Stimulated activated CD4-positive, alpha-beta T cell treated with anti-CD3 and anti-CD28 coated beads, Interleukin-12 subunit alpha, Interleukin-12 subunit beta, amount 100 ng/mL, for 4 hours (primary cell): ENCODE results near the gene ARSJ.
"Not testable (repeated sequence)": the region's sequence is repeated elsewhere in the genome, so short reads cannot be mapped to it uniquely, and the experiment has no call there.

Experiments used
- DNase-seq: peaks from one replicate; pipeline ENCODE4 v3.0.0-alpha.2; 2020

ARSJ gene

DNA sequence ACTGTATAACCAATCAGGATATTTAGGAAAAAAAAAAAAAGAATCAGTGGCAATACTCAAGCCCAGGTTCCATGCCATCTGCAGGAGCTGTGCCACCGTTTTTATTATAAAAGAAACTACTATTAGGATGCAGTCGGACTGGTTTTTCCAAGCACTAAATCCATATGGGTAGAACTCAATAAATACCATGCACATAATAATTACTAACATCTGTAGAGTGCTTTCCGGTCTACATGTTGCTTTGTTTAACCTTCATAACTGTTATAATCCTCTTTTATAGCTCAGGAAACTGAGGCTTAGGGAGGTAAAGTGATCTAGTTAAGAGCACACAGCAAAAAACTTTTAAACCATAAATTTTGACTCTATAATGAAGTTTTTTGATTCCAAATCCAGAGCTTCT is 24.0 kb downstream of the ARSJ start:
- DNase-seq: no peak

DNA sequence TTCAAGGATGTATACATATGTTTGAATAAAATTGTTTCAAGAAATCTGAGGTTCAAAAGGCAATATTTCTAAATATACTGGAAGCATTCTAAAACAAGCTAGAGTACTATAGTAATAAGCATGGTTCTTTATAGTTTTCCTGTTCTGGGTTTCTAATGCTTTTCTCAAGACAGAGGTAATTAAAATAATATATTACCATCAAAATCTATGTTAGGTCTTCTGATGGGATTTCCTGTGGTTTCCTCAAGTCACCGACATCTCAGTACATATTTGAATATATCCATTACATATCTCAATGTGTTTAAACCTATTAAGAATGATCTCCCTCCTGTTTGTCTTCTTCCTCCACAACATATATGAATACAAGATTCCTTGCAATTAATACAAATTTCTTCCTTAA is 25.6 kb downstream of the ARSJ start:
- DNase-seq: no peak

DNA sequence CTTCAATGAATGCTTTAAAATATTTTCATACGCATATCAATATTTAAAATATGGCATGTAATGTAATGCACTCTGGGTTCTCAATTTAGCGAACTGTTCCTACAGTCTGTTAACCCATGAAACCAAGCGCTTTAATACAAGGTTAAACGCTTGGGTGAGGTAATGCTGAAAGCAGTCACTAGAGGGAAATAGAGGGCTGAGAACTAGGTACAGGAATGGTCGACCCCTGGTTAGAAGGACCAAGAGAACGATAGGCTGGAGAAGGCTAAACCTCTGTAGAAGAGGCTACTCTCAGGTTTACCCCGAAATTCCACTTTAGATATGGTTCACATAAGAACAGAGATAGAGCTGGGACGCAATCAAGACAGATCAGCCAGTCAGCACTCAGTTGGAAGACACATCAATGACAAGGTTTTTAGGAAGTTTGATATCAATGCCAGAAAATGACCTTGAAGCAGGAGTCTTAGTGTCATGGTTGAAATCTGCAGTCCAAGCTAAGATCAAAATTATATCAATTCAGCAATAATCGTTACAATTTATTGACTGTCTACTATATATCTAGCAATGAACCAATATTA is 26.9 kb downstream of the ARSJ start:
- no peak for DNase-seq

DNA sequence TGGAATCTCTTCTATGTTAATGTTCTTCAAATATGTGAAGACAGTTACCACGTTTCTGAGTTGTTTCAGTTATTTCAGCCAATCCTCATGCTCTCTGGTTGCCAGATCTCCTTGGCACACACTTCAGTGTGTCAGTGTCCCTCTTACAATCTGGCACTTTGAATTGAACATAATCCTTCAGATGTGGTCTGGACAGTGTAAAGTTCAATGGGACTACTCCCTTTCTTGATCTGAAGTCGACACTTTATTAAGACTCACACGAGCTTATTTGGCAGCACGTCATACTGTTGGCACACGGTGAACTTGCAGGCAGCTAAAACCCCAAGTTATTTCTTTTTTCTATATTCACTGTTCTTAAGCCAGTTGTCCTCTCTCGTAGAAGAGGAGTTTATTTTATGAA is 28.2 kb downstream of the ARSJ start:
- no peak for DNase-seq

DNA sequence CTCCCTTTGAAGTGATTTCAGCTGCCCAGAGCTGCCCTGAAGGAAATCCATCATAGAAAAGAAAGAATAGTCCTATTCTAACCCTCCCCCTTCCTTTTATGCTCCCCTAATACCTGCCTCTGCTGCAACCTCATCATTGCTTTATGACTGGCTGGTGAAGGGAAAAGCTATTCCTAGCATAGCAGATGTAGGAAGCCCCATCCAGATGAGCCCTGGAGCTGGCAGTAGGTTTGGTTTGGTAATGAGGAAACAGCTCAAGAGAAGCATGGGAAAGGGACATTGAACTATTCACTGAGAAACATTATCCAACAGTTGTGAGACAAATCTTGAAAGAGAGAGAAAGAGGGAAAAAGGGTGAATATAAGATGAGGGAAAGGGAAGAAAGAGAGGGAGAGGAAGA is 29.2 kb downstream of the ARSJ start:
- no peak for DNase-seq

DNA sequence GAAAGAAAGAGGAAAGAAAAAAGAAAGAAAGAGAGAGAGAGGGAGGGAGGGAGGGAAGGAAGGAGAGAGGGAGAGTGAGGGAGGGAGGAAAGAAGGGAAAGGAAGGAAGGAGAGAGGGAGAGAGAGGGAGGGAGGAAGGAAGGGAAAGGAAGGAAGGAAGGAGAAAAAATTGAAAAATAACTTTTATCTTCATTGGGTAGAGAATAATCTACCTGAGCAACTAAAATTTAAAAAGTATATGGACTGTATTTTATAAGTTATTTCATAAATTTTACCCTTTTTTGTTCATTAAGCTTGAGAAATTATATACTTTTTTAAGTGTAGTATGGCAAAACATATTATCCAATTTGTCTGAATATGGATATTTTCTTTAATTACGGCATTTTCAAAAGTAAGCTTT is 32.0 kb downstream of the ARSJ start:
- no peak for DNase-seq

DNA sequence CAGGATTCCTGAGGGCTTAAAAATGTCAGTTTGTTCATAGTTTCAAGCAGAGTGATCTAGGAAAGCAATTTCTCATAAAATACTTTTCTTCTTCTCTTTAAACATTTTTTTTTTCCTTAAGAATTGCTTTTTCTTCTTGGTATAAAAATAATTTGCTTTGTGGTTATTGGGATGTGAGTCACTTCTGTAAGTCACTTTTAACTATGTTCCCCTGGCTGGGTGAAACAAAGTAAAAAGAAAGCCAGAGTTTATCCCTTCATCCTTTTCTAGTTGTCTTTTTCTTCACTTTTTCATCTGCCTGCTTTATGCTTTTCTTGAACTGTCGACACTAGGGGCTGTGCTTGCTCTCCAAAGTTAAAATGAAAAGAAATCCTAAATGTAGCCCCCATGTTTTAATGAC is 33.5 kb downstream of the ARSJ start:
- DNase-seq: no peak

DNA sequence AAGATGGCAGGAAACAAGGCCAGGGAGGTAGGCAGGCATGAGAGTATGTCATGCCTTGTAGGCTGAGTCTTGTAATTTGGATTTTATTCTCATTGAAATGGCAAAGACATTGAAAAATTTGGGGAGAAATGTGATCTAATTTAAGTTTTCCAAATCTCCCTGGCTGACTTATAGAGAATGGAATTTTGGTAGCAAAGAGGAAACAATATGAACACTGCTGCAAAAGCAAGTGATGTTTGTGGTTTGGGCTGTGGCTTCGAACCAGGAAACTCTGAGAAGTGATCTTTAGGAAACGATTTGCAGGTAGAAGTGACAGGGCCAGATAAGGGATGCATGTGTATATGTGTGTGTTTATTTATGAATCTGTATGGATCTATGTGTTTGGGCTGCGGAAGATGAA is 35.6 kb downstream of the ARSJ start:
- DNase-seq: no peak

DNA sequence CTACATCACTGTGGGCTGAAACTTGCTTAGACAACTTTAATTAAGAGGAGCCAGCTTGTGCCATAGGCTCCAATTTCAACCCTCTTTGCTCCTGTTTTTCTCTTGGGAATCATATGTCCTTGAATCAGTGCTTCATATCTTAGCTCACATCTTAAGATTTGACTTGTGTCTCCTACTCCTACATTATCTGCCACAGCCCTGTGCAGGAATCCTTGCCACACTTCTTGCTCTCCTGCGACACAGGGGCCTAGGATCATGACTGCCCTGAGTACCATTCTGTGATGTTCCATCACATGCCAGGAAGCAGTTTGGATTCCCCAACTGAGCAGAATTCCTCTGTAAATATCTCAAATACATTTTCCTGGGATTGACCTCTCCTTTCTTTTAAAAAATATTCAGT is 36.4 kb downstream of the ARSJ start:
- no peak for DNase-seq

DNA sequence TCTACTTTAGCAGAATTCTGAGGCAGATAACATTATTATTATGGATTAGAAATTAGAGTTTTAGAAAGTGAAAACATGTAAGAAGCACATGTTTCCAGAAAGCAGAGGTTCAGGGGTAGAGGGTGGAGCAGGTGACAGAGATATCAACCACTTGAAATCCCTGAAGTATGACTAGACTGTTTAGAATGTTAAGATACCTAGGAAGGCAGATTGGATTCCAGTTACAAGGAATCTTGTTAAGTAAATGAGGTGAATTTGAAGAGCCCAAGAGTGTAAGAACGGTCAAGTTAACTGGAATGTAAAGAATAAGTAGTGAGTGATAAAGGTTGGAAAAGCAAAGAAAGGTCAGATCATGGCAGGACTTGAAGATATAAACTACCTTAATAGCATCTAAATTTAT is 37.6 kb downstream of the ARSJ start:
- DNase-seq: no peak

DNA sequence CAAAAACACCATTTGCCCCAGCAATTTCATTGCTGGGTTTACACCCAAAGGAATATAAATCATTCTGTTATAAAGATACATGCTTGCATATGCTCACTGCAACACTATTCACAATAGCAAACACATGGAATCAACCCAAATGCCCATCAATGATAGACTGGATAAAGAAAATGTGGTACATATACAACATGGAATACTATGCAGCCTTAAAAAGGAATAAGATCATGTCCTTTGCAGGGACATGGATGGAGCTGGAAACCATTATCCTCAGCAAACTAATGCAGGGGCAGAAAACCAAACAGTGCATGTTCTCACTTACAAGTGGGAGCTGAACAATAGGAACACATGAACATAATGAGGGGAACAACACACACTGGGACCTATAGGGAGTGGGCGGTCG is 39.3 kb downstream of the ARSJ start:
- not testable (repeated sequence) for DNase-seq

DNA sequence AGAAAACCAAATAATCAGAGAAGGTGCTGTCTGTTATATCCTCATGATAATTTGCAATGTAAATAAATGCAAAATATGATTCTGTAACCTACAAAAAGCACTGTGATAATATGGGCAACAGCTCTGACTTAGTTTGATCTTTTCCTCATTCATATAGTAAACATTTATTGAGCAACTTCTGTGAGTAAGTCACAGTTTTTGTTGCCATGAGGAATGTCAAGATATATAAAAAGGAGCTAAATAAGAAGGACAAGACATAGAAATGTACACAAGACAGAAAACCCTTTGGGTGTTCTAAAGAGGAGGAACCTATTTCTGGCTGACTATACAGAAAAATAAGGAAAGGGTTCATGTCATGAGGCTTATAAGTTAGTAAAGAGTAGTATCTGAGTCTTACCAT is 44.3 kb downstream of the ARSJ start:
- no peak for DNase-seq

DNA sequence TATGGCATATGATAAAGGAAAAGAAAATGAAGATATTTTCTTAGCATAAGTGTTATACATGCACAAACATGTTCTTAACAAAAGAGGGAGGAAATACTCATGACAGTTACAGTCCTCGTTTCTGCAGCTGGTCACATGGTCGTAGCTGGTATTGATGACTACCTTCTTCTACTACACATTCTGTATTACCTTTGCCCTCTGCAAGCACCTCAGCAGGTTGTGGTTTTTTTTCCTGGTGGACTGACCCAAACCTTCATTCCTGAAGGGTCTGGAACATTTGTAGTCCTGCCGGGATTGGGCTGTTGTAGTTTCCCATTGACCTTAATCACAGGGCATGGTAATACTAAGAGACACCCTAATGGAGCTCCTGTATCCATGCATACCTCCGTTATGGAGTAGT is 54.7 kb downstream of the ARSJ start:
- not testable (repeated sequence) for DNase-seq

DNA sequence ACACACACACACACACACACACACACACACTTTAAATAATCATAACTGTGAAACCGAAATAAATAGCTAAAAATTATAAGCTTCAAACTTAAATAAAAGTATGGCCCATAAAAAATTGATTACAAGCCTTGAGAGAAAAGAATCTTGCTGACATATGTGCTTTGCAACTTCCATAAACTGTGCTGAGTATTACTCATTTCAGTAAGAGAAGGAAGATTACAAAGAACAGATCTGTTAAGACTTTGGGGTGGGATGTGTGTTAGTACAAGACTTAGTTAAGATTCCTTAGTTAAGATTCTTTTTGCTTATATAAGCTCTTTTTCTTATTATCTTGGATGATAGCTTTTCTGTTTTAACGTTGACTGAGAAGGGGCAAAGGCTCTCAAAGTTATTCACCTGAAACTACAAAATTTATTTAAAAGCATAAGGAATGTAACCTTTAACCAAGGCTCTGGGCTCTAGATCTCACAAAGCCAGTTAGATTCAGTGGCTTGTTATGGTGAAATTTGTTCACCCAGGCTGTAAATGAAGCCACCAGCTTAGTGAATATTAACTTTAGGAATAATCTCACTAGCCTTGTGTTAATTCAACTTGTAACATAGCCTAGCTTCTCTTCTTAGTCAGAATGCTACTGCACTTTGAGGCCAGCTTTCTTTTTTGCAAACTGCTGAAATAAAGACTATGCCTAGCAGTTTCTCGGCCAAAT is 58.2 kb downstream of the ARSJ start:
- DNase-seq: no peak

DNA sequence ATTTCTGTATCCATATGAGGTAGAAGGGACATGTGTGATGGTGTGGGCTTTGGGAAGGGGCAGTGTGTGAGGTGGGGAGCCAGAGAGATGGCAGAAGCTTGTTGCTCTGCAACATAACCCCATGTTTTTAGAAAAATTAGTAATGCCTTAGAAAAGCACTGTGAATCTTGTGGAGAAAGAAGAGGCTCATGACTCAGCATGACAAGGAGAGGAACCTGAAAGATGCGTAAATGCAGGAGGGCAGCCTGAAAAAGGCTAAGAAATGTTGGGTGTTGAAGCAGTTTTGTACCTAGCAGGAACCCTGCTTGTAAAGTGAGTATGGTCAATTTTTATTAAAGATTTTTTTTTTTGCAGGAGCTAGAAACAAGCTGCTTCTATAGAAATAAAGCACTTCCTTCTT is 59.8 kb downstream of the ARSJ start:
- no peak for DNase-seq

DNA sequence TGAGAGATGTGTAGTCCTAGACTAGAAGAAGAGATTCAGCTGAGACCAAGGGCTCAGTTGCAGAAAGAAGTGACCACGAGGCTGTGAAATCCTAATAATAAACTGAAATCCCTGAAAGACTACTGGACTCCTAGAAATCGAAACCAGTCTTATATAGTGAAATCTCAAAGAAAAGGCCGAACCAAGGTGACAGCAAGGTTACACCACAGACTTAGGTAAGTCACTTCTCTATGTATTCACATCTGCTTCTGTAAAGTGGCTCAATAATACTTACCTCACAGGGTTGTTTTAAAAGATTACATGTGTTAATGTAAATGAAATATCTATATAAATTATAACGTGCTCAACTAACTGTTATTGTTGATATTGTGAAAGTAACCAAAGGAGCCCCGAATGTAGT is 60.3 kb downstream of the ARSJ start:
- no peak for DNase-seq

DNA sequence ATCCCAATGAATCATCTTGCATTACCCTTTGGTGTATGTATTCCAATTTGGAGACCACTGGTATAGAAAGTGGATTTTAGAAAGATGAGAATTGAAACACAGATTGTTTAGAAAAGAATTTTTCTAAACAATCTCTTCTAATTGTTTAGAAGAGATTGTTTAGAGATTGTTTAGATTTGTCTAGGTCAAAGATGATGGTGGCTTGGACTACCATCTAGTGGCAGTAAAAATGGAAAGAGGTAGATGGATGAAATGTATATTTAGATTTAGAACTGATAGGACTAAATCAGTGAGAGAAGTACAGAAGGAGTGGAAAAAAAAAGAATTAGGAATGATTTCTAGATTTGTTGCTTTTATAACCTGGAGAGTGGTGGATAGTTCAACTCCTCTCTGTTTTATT is 70.6 kb downstream of the ARSJ start:
- DNase-seq: no peak

DNA sequence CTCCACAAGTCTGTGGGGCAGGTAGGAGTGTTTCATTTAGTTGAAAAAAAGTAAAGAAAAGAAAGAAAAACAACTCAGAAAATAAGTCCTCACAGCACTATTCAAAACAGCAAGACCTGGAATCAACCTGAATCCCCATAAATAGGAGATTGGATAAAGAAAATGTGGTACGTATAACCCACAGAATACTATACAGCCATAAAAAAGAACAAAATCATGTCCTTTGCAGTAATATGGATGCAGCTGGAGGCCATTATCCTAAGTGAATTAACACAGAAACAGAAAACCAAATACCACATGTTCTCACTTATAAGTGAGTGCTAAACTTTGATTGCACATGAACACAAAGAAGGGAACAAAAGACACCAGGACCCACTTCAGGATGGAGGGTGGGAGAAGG is 71.9 kb downstream of the ARSJ start:
- no peak for DNase-seq

DNA sequence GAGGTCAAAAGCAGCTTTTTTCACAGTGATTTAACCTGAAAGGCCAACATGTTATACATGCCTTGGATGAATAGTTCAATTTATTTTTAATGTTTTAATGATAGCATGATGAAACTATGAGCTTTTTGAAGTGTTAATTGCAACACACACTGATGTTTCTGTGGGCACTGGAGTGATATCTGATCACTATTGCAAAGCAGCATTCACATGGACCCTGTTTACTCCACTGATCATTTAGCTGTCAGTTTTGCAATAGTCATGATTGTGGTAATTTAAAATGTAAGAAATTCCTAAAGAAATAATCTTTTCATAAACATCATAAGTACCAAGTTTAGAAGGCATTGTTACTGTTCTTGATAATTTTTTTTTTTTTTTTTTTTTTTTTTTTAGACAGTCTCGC is 74.1 kb downstream of the ARSJ start:
- DNase-seq: no peak

DNA sequence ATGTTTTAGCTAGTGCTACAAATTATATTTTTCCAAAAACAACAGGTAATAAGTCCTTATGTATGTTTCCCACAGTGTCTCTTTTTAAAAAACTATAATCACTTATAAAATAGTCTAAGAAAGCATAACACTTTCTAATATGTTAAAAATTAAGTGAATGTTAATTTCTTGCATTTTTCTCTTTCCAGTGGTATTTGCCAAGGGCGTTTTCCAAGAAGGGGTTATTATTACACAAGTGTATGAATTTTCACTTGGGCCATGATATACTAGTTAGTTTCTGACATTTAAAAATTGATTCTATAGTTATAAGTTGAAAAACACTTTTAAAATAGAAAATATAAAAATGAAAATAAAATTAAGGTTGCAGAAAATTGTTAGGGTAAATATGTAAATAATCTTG is 74.6 kb downstream of the ARSJ start:
- DNase-seq: no peak

DNA sequence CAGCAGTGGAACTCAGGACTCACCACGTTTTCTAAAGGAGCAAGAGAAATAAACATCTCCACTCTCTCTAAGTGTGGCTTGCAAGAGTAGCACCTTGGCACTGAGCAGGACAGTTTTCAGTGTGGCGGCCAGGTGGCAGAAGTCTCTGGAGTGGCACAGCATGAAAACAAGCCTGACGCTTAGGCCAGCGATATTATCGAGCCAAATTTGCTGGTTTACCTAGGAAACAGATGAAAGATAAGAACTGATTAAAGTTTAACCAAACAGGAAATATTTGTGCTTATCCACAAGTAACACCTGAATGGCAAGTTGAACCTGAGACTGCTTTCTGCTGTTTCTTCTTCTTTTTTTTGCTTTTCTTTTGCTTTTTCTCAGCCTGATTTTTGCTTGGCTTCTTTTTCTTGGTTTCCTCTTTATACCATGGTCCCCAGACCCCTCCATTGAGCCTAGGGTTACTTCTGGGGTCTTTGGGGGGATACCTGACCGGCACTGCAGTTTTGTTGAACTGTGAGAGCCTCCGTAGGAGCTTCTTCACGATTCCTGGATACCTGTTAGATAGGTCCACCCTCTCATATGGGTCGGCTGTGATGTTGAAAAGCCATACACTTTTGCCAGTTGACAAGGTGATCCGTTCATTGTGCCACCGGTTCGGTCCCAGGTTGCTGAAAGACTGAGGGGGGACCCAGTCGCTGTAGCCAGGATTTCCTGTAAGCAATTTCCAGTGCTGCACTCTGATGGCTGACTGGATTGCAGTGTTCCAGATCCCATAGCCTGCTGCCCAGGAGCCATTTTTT is 77.3 kb downstream of the ARSJ start:
- peak; percentile 46 for DNase-seq

DNA sequence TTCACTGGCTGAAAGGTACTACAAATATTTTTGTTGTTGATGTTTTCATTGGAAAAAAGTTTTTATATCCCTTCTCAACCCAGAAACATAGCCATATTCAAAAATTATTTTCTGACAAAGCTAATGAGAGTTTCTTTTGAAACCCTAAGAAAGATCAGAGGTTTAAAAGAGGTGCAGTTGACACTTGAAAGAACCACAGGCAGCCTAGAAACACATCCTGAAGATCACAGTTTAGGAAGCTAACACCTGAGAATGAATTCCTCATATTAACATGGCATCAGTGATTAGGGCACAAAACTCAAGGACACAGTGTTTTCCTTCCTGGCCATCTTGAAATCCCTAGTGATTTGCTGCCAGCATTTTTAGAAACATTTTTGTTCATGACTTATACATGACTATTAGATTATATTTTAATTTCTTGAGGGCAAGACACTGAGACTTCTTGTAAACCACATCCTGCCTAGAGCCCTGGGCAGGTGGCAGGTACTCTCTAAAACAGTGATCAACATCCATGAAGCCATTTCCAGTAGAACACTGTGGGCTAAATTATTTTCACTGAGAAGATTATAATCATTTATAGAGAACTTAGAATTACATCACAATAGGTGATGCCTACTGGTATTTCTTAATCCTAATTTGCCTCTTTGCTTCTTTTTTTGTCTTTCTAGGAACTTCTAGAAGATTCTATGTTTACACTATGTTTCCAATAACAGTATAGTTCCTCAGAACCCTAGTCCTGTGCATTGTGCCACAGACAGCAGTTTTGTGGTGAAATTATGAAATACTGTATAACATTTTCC is 80.0 kb downstream of the ARSJ start:
- no peak for DNase-seq

DNA sequence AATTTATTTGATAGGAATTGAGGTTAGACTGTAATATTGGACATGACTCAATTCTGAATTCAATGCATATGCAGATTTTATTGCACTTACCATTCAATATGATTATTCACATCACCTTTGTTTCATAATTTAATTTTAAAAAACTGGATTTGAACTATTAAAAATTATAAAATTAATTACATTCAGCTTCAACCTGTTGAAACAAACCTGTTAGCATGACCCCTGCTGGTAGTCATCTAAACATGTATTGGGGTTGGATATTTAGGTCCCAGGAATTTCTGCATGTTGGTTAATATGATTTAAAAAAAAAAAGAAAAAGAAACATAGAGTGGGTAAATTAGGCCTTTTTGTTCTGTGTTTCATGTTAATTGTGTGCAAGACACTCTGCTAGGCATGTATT is 85.9 kb downstream of the ARSJ start:
- no peak for DNase-seq

DNA sequence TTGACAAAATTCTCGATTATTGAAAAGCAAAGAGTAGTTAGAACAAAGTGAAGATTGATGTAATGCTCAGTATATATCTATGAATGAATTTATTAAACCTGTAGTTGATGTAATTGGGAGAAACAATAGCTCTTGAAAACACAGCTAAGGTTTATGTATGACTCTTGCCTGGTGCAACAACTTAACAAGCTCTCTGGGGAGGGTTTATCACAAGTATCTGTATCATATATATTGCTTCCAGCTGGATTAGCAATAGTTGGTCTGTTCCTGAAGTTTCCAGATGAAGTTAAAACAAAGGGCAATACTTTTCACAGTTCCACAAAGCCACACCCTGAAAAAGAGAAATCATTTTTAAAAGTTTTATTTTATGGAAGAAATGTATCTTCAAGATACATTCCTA is 91.4 kb downstream of the ARSJ start:
- DNase-seq: no peak
